ENCODE results near the gene C2CD3.
"Not testable (repeated sequence)": the region's sequence is repeated elsewhere in the genome, so short reads cannot be mapped to it uniquely, and the experiment has no call there.

The C2CD3 gene

GRCh38 chr11:74070723-74071492 lies 99.9 kb downstream of the C2CD3 start:
- no peak for DNase-seq (ENCODE audit: low read depth in 2 of 3, low spot score in 2 of 3)

GRCh38 chr11:74069146-74070046 lies 101.4 kb downstream of the C2CD3 start:
- DNase-seq (ENCODE audit: low read depth in 2 of 3, low spot score in 2 of 3) = no peak

- not testable (repeated sequence) for DNase-seq (ENCODE audit: low read depth in 2 of 3, low spot score in 2 of 3)
These were observed 104.1 kb downstream of the C2CD3 start for GRCh38 chr11:74066663-74067062.

- DNase-seq (ENCODE audit: low read depth in 2 of 3, low spot score in 2 of 3) = not testable (repeated sequence)
These were observed 105.3 kb downstream of the C2CD3 start for GRCh38 chr11:74065534-74065933.

DNA sequence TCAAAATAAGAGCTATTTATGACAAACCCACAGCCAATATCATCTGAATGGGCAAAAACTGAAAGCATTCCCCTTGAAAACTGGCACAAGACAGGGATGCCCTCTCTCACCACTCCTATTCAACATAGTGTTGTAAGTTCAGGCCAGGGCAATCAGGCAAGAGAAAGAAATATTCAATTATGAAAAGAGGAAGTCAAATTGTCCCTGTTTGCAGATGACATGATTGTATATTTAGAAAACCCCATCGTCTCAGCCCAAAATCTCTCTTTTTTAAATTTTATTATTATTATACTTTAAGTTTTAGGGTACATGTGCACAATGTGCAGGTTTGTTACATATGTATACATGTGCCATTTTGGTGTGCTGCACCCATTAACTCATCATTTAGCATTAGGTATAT lies 107.2 kb downstream of the C2CD3 start:
- not testable (repeated sequence) for DNase-seq (ENCODE audit: low read depth in 2 of 3, low spot score in 2 of 3)

DNA sequence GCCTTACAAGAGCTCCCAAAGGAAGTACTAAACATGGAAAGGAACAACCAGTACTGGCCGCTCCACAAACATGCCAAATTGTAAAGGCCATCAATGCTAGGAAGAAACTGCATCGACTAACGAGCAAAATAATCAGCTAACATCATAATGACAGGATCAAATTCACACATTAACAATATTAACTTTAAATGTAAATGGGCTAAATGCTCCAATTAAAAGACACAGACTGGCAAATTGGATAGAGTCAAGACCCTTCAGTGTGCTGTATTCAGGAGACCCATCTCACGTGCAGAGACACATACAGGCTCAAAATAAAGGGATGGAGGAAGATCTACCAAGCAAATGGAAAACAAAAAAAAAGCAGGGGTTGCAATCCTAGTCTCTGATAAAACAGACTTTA lies 109.2 kb downstream of the C2CD3 start:
- DNase-seq (ENCODE audit: low read depth in 2 of 3, low spot score in 2 of 3) = not testable (repeated sequence)

DNA sequence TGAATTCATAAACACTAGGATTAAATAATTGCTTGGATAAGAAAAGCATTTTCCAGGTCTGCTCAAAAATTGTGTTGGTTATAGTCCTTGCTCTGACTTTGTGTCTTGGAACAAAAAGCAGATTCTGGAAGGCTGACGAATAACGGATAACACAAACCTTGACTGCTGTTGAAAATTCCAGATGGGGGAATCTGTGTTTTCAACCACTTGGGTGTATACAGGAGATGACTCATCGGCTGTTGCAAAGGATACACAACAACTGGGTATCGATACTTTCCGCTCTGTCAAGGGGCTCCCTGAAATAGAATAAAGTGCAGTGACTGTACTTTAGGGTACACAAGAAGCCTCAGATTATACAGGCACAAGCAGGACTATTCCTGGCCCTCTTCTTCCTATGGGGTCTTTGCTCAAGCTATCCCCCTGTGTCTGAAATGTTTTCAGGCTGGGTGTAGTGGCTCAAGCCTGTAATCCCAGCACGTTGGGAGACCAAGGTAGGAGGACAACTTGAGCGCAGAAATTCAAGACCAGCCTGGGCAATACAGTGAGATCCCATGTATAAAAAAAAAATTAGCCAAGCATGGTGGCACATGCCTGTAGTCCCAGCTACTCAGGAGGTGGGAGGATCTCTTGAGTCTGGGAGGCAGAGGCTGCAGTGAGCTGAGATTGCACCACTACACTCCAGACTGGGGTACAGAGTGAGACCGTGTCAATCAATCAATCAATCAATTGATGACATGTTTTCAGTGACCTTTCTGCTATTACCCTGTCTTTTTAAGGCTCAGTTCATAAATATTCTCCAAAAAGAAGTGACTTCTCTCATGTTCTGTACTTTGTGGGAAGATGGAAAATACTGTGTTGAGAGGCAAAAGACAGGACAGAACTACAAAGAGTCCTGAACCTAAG lies 113.3 kb downstream of the C2CD3 start:
- DNase-seq (ENCODE audit: low read depth in 2 of 3, low spot score in 2 of 3) = no peak

DNA sequence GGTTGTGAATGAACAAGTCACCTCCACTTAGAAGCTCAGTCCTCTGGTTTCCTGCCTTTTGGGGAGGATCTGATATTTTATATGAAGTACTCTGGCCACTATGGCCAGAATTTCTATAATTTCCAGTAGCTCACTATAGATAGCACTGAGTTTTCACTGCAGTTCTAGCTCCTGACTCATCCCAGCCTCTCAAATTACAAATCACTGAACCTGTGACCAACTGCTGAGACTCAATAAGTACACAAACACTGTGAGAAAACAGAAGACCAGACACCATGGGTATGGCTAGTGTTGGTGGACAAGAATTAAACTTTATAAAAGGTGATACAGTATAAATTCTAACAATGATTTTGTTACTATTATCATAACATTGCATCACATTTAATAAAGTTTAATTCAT lies 114.9 kb downstream of the C2CD3 start:
- no peak for DNase-seq (ENCODE audit: low read depth in 2 of 3, low spot score in 2 of 3)

GRCh38 chr11:74050465-74050864 lies 120.3 kb downstream of the C2CD3 start:
- no peak for DNase-seq (ENCODE audit: low read depth in 2 of 3, low spot score in 2 of 3)

DNA sequence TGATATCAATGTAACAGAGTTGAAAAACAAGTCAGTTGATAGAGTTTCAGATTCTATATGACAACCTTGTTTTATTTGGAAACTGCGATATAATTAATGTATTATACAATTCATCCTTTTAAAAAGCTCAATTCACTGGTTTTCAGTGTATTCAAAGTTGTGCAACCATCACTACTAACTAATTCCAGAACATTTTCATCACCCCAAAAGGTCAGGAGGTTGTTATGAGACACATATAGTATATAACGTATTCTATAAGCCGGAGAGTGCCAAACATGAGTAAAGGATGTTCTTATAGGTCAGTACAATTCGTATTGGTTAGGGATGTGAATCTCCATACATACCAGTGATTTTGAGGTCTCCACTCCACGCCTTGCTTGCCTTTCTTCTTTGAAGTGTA lies 121.8 kb downstream of the C2CD3 start:
- DNase-seq (ENCODE audit: low read depth in 2 of 3, low spot score in 2 of 3) = no peak

DNA sequence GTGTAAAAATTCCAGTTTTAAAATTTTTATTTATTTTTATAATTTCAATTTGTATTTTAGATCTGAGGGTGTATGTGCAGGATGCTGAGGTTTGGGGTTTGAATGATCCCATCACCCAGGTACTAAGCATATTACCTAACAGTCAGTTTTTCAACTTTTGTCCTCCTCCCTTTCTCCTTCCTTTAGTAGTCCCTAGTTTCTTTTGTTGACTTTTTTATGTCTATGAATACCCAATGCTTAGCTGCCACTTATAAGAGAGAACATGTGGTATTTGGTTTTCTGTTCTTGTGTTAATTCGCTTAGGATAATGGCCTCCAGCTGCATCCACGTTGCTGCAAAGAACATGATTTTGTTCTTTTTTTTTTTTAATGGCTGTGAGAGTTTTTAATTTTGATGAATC lies 126.3 kb downstream of the C2CD3 start:
- no peak for DNase-seq (ENCODE audit: low read depth in 2 of 3, low spot score in 2 of 3)

DNA sequence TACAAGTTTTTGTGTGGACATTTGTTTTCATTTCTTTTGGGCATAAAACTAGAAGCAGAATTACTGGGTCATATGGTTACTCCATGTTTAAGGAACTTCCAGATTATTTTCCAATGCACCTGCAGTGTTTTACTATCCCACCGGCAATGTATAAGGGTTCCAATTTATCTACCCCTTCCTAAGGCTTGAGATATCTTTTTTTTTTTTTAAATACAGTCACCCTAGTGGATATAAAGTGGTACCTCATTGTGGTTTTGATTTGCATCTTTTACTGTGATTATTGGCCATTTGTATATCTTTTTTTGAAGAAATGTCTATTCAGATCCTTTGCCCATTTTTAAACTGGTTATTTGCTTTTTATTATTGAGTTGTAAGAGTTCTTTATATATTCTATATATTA lies 127.4 kb downstream of the C2CD3 start:
- DNase-seq (ENCODE audit: low read depth in 2 of 3, low spot score in 2 of 3) = no peak

GRCh38 chr11:74037309-74037708 lies 133.5 kb downstream of the C2CD3 start:
- no peak for DNase-seq (ENCODE audit: low read depth in 2 of 3, low spot score in 2 of 3)

- no peak for DNase-seq (ENCODE audit: low read depth in 2 of 3, low spot score in 2 of 3)
These were observed 135.5 kb downstream of the C2CD3 start for GRCh38 chr11:74035264-74035663.

GRCh38 chr11:74033046-74033445 lies 137.8 kb downstream of the C2CD3 start:
- DNase-seq (ENCODE audit: low read depth in 2 of 3, low spot score in 2 of 3) = no peak

DNA sequence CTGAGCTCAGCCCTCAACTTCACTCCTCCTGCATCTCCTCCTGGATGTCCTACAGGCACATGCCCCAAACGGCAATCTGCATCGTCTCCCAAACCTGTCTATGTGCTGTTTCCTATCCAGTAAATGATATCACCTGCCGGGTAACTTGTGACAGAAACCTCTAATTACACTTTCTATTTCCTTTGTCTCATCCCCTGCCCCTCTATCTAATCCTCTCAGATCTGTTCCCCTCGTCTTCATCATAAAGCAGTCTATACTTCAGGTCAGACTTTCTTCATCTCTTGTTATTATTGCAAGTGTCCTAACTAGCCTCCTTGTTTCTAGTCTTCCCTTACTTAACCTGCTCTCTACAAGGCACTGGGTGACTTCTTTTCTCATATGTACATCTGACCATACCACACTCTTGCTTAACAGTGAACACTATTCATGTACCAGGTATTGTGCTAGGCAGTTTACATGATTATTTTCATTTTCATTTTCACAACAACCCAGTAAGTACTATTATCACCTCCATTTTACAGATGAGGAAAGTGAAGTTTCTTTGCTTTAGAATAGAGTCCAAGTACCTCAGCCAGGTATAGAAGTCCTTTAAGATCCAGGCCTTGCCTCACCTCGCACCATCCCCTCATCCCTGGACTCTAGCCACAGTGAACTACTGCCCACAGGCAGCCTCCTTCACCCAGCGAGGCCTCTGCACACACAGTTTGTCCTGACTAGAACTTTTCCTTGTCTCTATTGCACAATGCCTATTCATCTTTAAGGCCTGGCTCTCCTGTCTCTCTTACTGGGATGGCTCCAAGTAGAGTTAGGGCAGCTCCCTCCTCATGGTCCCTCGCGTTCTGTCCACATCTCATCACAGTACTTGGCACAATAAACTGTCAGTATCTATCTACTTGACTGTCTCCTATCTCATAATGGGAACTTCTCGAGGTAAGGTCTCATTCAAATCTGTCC lies 139.8 kb downstream of the C2CD3 start:
- DNase-seq (ENCODE audit: low read depth in 2 of 3, low spot score in 2 of 3) = no peak

GRCh38 chr11:74025467-74026166 lies 145.2 kb downstream of the C2CD3 start:
- no peak for DNase-seq (ENCODE audit: low read depth in 2 of 3, low spot score in 2 of 3)

DNA sequence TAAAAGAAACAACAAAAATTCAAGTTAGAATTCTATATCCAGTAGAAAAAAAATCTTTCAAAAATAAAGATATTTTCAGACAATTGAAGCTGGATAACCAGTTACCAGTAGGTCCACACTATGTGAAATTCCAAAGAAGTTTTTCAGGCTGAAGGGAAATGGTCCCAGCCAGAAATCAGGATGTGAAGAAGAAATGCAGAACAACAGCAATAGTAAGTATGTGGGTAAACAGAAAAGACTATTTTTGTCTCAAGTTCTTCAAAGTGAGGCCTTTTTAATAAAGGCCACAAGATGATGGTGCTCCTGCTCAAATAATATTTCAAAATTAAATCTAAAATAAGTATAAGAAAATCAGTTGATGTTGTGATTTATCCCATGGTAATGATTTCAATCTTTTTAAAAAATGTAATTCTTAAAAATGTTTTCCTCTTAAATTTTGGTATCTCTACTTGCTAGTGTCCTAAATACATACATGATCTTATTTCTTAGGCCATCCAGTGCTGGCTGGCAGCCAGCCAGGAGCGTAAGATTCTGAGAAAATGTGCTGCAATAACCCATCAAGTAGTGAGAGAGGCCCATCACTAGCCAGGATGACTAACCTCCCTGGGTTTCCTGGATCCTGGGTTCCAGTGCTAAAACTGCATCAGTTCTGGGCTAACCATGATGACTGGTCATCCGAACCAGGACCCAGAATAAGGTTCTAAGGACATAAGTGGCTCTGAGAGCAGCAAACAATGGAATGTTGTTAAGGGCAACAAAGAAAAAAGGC lies 146.4 kb downstream of the C2CD3 start:
- no peak for DNase-seq (ENCODE audit: low read depth in 2 of 3, low spot score in 2 of 3)

DNA sequence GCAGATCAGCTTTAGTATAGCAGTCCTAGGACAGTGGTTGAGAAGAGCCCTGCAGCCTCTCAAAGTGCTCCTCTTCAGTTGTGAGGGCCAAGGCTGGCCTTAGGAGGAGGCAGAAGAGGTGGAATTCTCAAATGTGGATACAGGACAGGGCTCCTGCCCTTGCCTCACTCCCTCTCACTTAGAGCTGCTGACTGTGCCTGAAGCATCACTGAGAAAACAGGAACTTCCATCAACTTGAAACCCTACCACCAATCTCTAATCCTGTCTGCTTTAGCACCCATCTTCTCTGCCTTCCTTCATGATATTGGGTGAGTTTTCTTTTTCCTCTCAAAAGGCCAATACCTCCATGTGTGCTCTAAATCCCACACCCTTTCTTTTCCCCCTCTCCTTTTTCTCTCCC lies 147.5 kb downstream of the C2CD3 start:
- no peak for DNase-seq (ENCODE audit: low read depth in 2 of 3, low spot score in 2 of 3)
